MM.1S (cell line): ENCODE measurements around the gene USP5.

ENCODE experiments used
- DNase-seq: peaks from one replicate; pipeline ENCODE4 v3.0.0-alpha.2; 2015
- H2AFZ ChIP-seq: fragments of 300-600 bp; sonication (generic); 2 replicates; pipeline ENCODE4 v1.6.0; 2016; ENCODE audit warnings: antibody characterized with exemption, low read length
- H3F3A ChIP-seq: fragments of 300-600 bp; sonication (generic); 2 replicates; pipeline ENCODE4 v1.6.1; 2016; ENCODE audit warnings: mild to moderate bottlenecking, antibody characterized with exemption, low read length, moderate library complexity, mixed read lengths; ENCODE audit not compliant: insufficient read depth
- H3K27ac ChIP-seq: fragments of 300-600 bp; sonication (generic); 2 replicates; pipeline ENCODE4 v1.5.1; 2016; ENCODE audit warnings: mild to moderate bottlenecking, low read length
- H3K27me3 ChIP-seq: fragments of 300-600 bp; sonication (generic); replicated peaks from 2 replicates; pipeline ENCODE4 v1.6.0; 2016; ENCODE audit warnings: low read length; ENCODE audit not compliant: insufficient read depth
- H3K36me3 ChIP-seq: fragments of 300-600 bp; sonication (generic); replicated peaks from 2 replicates; pipeline ENCODE4 v1.6.1; 2016; ENCODE audit warnings: mild to moderate bottlenecking, low read length, mixed read lengths; ENCODE audit not compliant: insufficient read depth
- H3K4me1 ChIP-seq: fragments of 300-600 bp; sonication (generic); 2 replicates; pipeline ENCODE4 v1.6.1; 2016; ENCODE audit warnings: low read length, mixed read lengths
- H3K4me2 ChIP-seq: fragments of 300-600 bp; sonication (generic); 2 replicates; pipeline ENCODE4 v1.6.0; 2016; ENCODE audit warnings: low read depth, low read length
- H3K4me3 ChIP-seq: fragments of 300-600 bp; sonication (generic); 2 replicates; pipeline ENCODE4 v1.5.1; 2016; ENCODE audit warnings: low read length, mixed read lengths
- H3K79me2 ChIP-seq: fragments of 300-600 bp; sonication (generic); 2 replicates; pipeline ENCODE4 v1.6.1; 2016; ENCODE audit warnings: mixed run types, low read length, mixed read lengths
- H3K9ac ChIP-seq: fragments of 300-600 bp; sonication (generic); 2 replicates; pipeline ENCODE4 v1.6.1; 2016; ENCODE audit warnings: low read length, mixed read lengths
- H3K9me2 ChIP-seq: fragments of 300-600 bp; sonication (generic); replicated peaks from 2 replicates; pipeline ENCODE4 v1.6.1; 2016; ENCODE audit warnings: mild to moderate bottlenecking, low read length, mixed read lengths; ENCODE audit not compliant: insufficient read depth
- H3K9me3 ChIP-seq: fragments of 300-600 bp; sonication (generic); replicated peaks from 2 replicates; pipeline ENCODE4 v1.6.1; 2016; ENCODE audit warnings: mild to moderate bottlenecking, low read length, mixed read lengths; ENCODE audit not compliant: insufficient read depth
- H4K20me1 ChIP-seq: fragments of 300-600 bp; sonication (generic); 2 replicates; pipeline ENCODE4 v1.6.1; 2016; ENCODE audit warnings: mild to moderate bottlenecking, low read length, moderate library complexity, mixed read lengths; ENCODE audit not compliant: insufficient read depth
- CTCF ChIP-seq: fragments of 300-600 bp; sonication (generic); IDR thresholded peaks from 2 replicates; pipeline ENCODE4 v1.5.1; 2016; ENCODE audit warnings: antibody characterized with exemption, low read length, mixed read lengths
- EZH2 ChIP-seq: fragments of 300-600 bp; sonication (generic); optimal IDR thresholded peaks from 2 replicates; pipeline ENCODE3; 2017; ENCODE audit warnings: low read depth, mild to moderate bottlenecking, antibody characterized with exemption, low read length, mixed read lengths
- EZH2phosphoT487 ChIP-seq: fragments of 300-600 bp; sonication (generic); IDR thresholded peaks from 2 replicates; pipeline ENCODE4 v1.6.1; 2018; ENCODE audit warnings: antibody characterized with exemption, low read length

USP5 gene

GRCh38 chr12:6824085-6824775 lies 27.7 kb upstream of the USP5 start:
- H3K27me3 ChIP-seq: peaks cover 93% of the 10 kb centered on the region
- no peaks in the 10 kb centered on the region for H4K20me1 ChIP-seq
- H2AFZ ChIP-seq: no peak overlapping the region
- no peaks in the 10 kb centered on the region for H3K9me2 ChIP-seq
- H3K9me3 ChIP-seq: no peaks in the 10 kb centered on the region
- H3K36me3 ChIP-seq: no peaks in the 10 kb centered on the region
- H3F3A ChIP-seq: no peaks in the 10 kb centered on the region
- H3K27ac ChIP-seq: no peak overlapping the region
- TF ChIP-seq EZH2 (no peak), EZH2phosphoT487 (no peak)
- no peaks in the 10 kb centered on the region for H3K79me2 ChIP-seq
- no peak overlapping the region for H3K4me3 ChIP-seq
- H3K9ac ChIP-seq: no peak overlapping the region
- no peak for DNase-seq
- peaks cover 4% of the 10 kb centered on the region; the same call in 1 of the 2 replicates for H3K4me1 ChIP-seq
- no peak overlapping the region for H3K4me2 ChIP-seq

GRCh38 chr12:6824901-6825381 lies 27.0 kb upstream of the USP5 start:
- Histone ChIP-seq H3K36me3 (no peaks in the 10 kb centered on the region), H4K20me1 (no peaks in the 10 kb centered on the region), H2AFZ (no peak overlapping the region), H3K9me2 (no peaks in the 10 kb centered on the region), H3K4me3 (no peak overlapping the region), H3K27me3 (peaks cover 93% of the 10 kb centered on the region), H3K9ac (no peak overlapping the region), H3F3A (no peaks in the 10 kb centered on the region), H3K27ac (no peak overlapping the region), H3K4me2 (peak overlapping the region; percentile 13; the same call in 1 of the 2 replicates), H3K4me1 (peaks cover 4% of the 10 kb centered on the region; the same call in 1 of the 2 replicates), H3K9me3 (no peaks in the 10 kb centered on the region), H3K79me2 (no peaks in the 10 kb centered on the region)
- TF ChIP-seq EZH2 (no peak), CTCF (no peak), EZH2phosphoT487 (no peak; the same call in 1 of the 2 replicates)
- DNase-seq: no peak

GRCh38 chr12:6825398-6826124 lies 26.4 kb upstream of the USP5 start:
- Histone ChIP-seq H3K4me1 (peaks cover 4% of the 10 kb centered on the region; the same call in 1 of the 2 replicates), H2AFZ (no peak overlapping the region)

More at GRCh38 chr12:6825398-6826124, 26.4 kb upstream of the USP5 start:
- Histone ChIP-seq H3K36me3 (no peaks in the 10 kb centered on the region), H3K4me2 (peak overlapping the region; percentile 13; the same call in 1 of the 2 replicates), H3K27me3 (peaks cover 93% of the 10 kb centered on the region), H3K9ac (no peak overlapping the region), H3K4me3 (no peak overlapping the region), H3K9me2 (no peaks in the 10 kb centered on the region), H3F3A (no peaks in the 10 kb centered on the region), H4K20me1 (no peaks in the 10 kb centered on the region), H3K79me2 (no peaks in the 10 kb centered on the region), H3K27ac (no peak overlapping the region), H3K9me3 (no peaks in the 10 kb centered on the region)
- TF ChIP-seq EZH2 (no peak), CTCF (peak; percentile 87)
- DNase-seq: peak; percentile 63
